Activated T-cell treated with anti-CD3 and anti-CD28 coated beads, Interleukin-2, amount 50 U/mL, for 72 hours (primary cell): Measurements from ENCODE around the gene CIITA. TPM values are rescaled to one million over a fixed set of nuclear protein-coding genes. Genes with fewer than 3 reads are reported as not detected.

ENCODE experiments used
- ATAC-seq, 2 donors: fragments of 150-1000 bp; cut with Tn5 transposase; replicated peaks in 1 of 2; 2 replicates each; pipeline ENCODE4 v1.10.0; 2021; ENCODE audit warnings: moderate library complexity in 2 of 2, mild to moderate bottlenecking in 1 of 2
- DNase-seq, 2 donors: peaks; one replicate each; pipeline ENCODE4 v3.0.0; 2021 to 2022; ENCODE audit warnings: mixed read lengths in 1 of 2
- H3K27ac Mint-ChIP-seq: one replicate; pipeline ENCODE4 v1.8.0; 2022; ENCODE audit warnings: mild to moderate bottlenecking, moderate library complexity, mixed read lengths
- H3K27me3 Mint-ChIP-seq: one replicate; pipeline ENCODE4 v1.8.0; 2022; ENCODE audit warnings: low read depth, mixed read lengths
- H3K36me3 Mint-ChIP-seq, 2 donors: one replicate each; pipeline ENCODE4 v1.8.0; 2022; ENCODE audit warnings: mixed read lengths in 2 of 2, mild to moderate bottlenecking in 1 of 2; ENCODE audit not compliant: insufficient read depth in 2 of 2
- H3K4me1 Mint-ChIP-seq: one replicate; pipeline ENCODE4 v1.8.0; 2022; ENCODE audit warnings: low read depth, mixed read lengths
- H3K4me3 Mint-ChIP-seq, 2 donors: one replicate each; pipeline ENCODE4 v1.8.0; 2022; ENCODE audit warnings: mild to moderate bottlenecking in 2 of 2, mixed read lengths in 2 of 2, moderate library complexity in 2 of 2
- H3K9me3 Mint-ChIP-seq, 2 donors: one replicate each; pipeline ENCODE4 v1.8.0; 2022; ENCODE audit warnings: mixed read lengths in 2 of 2
- total RNA-seq, 2 donors: library from RNA; stranded (reverse); gene quantifications; one replicate each; pipeline ENCODE4 v1.2.3, GENCODE V29; 2022

The CIITA gene
- total RNA-seq, 2 donors from 2014 or later: 3.1 to 7.2 TPM

DNA sequence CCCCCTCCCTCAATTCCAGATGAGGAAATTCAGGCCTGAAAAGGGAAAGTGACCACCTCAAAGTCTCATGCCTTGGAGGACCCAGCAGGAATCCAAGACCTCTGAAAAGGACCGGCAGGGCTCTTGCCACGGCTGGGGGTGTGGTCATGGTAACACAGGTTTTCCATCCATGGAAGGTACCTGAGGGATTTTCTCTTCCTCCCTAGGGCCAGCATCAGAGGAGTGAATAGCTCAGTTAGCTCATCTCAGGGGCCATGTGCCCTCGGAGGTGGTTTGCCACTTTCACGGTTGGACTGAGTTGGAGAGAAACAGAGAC lies 1.3 kb downstream of the CIITA start:
- Mint-ChIP-seq H3K27me3 (peaks cover 88% of the 10 kb centered on the region), H3K4me3 (peak overlapping the region; percentile 86 to 93), H3K4me1 (peaks cover 77% of the 10 kb centered on the region), H3K9me3 (no peaks in the 10 kb centered on the region), H3K27ac (no peak overlapping the region), H3K36me3 (peaks cover 2% of the 10 kb centered on the region in 2 donors)
- no peak for DNase-seq
- ATAC-seq: no peak

DNA sequence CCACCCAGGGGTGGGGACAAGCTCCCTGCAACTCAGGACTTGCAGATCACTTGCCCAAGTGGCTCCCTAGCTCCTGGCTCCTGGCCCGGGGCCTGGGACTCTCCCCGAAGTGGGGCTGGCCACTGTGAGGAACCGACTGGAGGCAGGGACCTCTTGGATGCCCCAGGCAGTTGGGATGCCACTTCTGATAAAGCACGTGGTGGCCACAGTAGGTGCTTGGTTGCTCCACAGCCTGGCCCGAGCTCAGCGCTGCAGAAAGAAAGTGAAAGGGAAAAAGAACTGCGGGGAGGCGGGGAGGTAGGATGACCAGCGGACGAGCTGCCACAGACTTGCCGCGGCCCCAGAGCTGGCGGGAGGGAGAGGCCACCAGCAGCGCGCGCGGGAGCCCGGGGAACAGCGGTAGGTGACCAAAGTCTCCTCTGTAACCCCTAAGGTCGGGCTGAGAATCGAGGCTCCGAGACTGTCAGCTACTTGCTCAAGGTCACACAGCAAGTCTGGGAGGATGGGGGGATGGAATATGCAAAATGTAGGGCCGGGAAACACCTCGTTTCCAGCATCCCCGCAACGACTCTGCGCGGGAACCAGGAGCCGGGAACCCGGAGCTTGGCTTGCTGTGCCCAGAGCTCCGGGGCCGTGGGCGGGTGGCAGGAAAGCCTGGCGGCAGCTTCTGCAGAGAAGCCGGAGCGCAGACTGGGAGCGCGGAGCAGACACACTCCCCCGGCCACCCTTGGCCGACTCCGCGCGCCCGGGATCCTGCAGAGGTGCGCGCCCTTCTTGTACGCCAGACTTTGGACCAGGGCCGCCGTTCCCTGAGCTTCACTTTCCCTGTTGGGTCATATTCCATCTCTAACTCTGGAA lies 1.9 kb downstream of the CIITA start:
- DNase-seq (peak; percentile 40 to 49), ATAC-seq (peak in 1 of 2 donors; percentile 20)
- peaks cover 77% of the 10 kb centered on the region for H3K4me1 Mint-ChIP-seq
- H3K27ac Mint-ChIP-seq: no peak overlapping the region
- peaks cover 2% of the 10 kb centered on the region in 2 donors for H3K36me3 Mint-ChIP-seq
- no peaks in the 10 kb centered on the region for H3K9me3 Mint-ChIP-seq
- H3K27me3 Mint-ChIP-seq: peaks cover 88% of the 10 kb centered on the region
- H3K4me3 Mint-ChIP-seq: peak overlapping the region; percentile 86 to 93

DNA sequence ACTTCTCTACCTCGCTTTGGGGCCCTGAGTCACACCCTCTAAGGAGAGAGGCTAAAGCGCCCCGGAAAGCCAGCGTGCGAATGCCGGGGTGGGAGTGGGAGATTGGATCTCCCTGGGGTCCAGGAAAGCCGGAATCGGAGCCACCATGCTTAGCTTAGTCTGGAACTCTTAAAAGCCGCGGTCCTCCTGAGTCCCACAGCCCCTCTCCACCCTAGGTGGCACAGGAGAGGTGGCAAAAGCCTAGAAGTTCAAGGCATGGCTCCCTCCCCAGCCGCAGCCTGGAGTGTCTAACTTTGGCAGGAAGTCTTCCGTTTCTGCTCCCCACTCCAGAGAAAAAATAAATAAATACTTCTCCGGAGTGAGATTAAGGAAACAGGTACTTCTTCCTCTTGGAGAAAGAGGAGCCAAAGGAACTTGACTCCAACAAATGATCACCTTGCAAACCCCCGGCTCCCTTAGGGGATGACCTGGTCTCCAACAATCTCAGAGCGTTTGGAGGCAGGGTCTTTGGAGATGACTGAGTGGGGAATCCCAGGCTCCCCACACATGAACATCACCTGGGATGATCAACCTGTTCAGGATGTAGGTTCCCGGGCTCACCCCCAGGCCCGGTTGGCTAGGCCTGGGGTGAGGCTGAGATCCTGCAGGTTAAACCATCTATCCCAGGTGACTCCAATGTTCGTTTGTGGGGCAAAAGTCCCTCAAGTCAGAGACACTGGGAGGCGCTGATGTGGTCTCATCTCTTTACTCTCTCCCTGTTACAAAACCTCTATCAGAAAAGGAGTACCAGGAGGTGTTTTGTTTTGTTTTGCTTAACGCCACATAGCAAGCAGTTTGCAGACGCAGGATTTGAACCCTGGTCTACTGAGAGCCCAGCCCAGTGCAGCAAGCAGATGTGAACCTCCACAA lies 2.9 kb downstream of the CIITA start:
- peaks cover 2% of the 10 kb centered on the region in 2 donors for H3K36me3 Mint-ChIP-seq

DNA sequence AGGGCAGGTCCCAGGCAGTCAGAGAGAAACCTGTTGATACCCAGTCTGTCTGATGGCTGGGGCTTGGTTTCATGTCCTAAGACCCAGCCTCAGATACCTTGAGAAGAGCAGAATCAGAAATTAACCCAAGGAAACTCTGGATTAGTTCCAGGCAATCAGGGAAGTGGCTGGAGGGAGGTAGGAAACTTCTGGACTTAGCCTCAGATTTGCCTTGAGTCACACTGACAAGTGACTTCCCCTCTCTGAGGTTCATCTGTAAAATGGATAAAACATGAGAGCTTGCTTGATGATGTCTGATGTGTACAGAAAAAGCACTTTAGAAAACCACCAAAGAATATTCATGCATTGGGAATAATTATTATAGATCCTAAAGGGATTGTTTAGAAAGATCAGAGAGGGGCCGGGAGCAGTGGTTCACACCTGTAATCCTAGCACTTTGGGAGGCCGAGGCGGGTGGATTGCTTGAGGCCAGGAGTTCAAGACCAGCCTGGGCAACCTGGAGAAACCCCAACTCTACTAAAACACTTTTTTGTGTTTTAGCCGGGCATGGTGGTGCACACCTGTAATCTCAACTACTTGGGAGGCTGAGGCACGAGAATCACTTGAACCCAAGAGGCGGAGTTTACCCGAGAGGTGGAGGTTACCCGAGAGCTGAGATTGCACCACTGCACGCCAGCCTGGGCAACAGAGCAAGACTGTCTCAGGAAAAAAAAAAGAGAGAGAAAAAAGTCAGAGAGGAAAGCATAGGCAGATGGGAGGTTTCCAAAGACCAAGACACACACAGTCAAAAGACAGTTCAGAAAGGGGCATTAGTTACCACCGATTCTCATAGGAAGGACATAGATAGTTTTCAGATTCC lies 3.8 kb downstream of the CIITA start:
- H3K27ac Mint-ChIP-seq: peak overlapping the region; percentile 9
- peaks cover 2% of the 10 kb centered on the region in 2 donors for H3K36me3 Mint-ChIP-seq
- H3K4me1 Mint-ChIP-seq: peaks cover 65% of the 10 kb centered on the region
- ATAC-seq (no peak), DNase-seq (no peak)
- peaks cover 86% of the 10 kb centered on the region for H3K27me3 Mint-ChIP-seq
- H3K4me3 Mint-ChIP-seq: peak overlapping the region; percentile 44 to 73
- H3K9me3 Mint-ChIP-seq: no peaks in the 10 kb centered on the region

More for the DNA sequence above, 2.9 kb downstream of the CIITA start:
- Mint-ChIP-seq H3K4me1 (peaks cover 68% of the 10 kb centered on the region), H3K9me3 (no peaks in the 10 kb centered on the region), H3K27ac (no peak overlapping the region), H3K4me3 (peak overlapping the region; percentile 86 to 93), H3K27me3 (peaks cover 89% of the 10 kb centered on the region)
- ATAC-seq: no peak
- DNase-seq: no peak

DNA sequence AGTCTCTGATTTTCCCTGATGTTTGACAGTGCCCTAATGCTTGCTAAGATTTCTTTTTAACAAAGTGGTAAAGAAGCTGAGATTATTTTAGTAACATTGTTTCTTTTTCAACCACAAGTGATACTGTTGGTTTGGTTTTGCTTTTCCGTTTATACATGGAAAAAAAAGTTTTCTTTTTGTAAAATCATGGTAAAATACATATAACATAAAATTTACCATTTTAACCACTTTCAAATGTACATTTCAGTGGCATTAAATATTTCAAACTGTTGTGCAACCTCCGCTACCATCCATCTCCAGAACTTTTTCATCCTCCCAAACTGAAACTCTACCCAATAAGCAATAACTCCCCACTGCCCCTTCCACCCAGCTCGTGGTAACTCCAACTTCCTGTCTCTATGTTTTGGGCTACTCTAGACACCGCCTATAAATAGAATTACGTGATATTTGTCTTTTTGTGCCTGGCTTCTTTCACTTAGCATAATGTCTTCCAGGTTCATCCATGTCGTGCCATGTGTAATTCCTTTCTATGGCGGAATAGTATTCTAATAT lies 4.6 kb downstream of the CIITA start:
- DNase-seq: no peak
- Mint-ChIP-seq H3K4me3 (peak overlapping the region; percentile 3 to 73), H3K36me3 (peaks cover 2% of the 10 kb centered on the region in 2 donors), H3K27ac (no peak overlapping the region), H3K9me3 (no peaks in the 10 kb centered on the region), H3K4me1 (peaks cover 65% of the 10 kb centered on the region), H3K27me3 (peaks cover 86% of the 10 kb centered on the region)
- no peak for ATAC-seq

DNA sequence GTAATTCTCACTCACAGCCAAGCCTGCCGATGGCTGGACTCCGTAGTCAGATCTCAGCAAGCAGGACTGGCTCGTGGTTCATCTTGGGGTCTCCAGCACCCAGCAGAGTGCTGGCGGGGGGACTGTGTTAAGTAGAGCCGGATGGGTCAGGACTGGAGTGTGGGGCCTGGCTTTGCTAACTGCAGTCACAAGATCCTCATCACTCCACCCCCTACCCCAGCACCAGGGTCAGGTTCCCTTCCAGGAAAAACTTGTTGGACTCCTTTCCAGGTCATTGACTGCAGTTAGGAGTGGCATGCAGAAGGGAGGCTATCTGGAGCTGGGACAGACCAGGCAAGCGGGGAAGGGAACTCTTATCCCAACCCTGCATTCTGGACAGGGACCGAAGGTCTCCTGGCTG lies 6.0 kb downstream of the CIITA start:
- Mint-ChIP-seq H3K36me3 (peaks cover 0 to 2% of the 10 kb centered on the region in 2 donors), H3K9me3 (no peaks in the 10 kb centered on the region), H3K27me3 (peaks cover 82% of the 10 kb centered on the region), H3K27ac (no peak overlapping the region), H3K4me1 (peaks cover 56% of the 10 kb centered on the region), H3K4me3 (no peak overlapping the region)
- DNase-seq: no peak
- ATAC-seq: no peak

DNA sequence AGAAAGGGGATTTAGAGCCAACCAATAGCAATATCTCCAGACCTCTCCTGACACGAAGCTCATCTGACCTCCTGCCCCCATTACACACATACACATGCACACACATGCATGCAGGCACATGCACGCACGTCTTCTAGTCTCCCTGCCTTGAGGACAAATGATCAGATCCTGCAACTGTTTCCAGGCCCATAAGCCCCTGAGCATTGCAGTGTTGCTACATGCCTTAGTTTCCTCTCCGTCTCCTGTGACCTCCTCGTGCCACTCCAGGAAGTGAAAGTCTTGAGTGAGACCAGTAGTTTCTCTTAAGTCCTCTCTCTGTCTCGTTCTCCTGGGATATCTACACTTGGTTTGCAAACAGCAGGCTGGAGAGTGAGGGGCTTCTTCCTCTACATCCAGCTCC lies 8.2 kb downstream of the CIITA start:
- Mint-ChIP-seq H3K27me3 (peaks cover 77% of the 10 kb centered on the region), H3K9me3 (no peaks in the 10 kb centered on the region), H3K4me3 (no peak overlapping the region), H3K27ac (no peak overlapping the region), H3K4me1 (peaks cover 37% of the 10 kb centered on the region), H3K36me3 (no peaks in the 10 kb centered on the region)
- ATAC-seq (no peak), DNase-seq (no peak)

DNA sequence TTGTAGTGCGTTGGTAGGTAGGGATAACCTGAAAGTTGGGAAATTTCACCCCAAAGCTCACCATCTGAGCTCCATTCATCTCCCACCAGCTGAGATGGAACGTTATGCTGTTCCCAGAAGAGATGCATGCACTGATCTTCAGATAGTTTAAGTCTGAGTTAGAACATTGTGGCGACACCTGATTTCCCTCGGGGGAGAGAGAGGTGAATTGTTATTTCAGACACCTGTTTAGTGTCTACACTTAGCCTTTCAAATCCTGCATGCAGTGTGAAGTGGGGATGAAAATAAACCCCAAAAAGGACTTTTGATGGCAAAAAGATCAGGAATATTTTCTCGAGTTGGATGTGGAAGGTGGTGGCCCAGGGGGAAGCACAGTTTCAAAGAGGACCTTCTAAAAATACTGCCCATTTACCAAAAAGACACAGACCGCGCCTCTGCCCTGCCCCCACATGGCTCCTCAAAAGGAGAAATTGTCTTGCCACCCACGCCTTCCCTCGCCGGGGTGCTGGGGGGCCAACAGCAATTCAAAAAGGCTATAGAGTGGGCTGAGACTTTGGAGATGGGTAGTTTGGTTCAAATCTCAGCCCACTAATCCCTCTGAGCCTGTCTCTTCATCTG lies 11.4 kb downstream of the CIITA start:
- DNase-seq (no peak), ATAC-seq (no peak)
- Mint-ChIP-seq H3K36me3 (no peaks in the 10 kb centered on the region), H3K9me3 (no peaks in the 10 kb centered on the region), H3K4me1 (peaks cover 19% of the 10 kb centered on the region), H3K27ac (no peak overlapping the region), H3K4me3 (no peak overlapping the region), H3K27me3 (peaks cover 71% of the 10 kb centered on the region)

DNA sequence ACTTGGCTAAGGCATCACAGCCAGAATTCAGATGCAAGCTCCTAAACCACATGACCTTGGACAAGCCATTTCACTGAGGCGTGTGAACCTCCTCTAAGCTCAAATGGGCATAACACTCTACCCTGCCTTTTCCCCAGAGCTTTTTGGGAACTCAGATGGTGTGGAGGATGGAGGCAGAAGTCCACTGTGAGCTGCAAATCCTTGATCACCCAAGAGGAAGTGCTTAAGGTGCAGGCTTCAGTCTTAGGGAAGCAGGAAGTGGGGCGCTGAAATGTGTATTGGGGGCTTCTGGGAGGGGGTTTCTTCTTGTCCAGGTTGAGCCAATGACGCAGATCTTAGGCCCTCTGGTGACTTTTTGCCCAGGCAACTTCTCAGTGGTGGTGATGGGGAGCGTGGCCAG lies 12.9 kb downstream of the CIITA start:
- Mint-ChIP-seq H3K27me3 (peaks cover 57% of the 10 kb centered on the region), H3K4me3 (no peak overlapping the region), H3K9me3 (no peaks in the 10 kb centered on the region), H3K27ac (no peak overlapping the region), H3K4me1 (peaks cover 19% of the 10 kb centered on the region), H3K36me3 (no peaks in the 10 kb centered on the region)
- ATAC-seq (no peak), DNase-seq (no peak)

DNA sequence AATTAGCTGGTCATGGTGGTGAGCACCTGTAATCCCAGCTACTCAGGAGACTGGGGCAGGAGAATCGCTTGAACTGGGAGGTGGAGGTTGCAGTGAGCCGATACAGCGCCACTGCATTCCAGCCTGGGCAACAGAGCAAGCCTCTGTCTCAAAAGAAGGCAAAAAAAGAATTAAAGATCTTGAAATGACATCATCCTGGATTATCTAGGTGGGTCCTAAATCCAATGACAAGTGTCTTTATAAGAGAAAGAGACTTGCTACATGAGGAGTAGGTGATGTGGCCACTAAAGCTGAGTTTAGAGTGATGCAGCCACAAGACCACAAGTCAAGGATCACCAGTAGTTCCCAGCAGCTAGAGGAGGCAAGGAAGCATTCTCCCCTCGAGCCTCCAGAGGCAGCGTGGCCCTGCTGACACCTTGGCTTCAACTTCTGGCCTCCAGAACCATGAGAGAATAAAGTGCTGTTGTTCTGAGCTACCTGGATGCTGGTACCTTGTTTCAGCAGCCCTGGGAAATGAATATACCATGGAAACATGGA lies 15.8 kb downstream of the CIITA start:
- no peak for ATAC-seq
- Mint-ChIP-seq H3K36me3 (no peaks in the 10 kb centered on the region), H3K4me3 (no peak overlapping the region), H3K27me3 (peaks cover 48% of the 10 kb centered on the region), H3K9me3 (no peaks in the 10 kb centered on the region), H3K27ac (no peak overlapping the region), H3K4me1 (no peaks in the 10 kb centered on the region)
- no peak for DNase-seq

DNA sequence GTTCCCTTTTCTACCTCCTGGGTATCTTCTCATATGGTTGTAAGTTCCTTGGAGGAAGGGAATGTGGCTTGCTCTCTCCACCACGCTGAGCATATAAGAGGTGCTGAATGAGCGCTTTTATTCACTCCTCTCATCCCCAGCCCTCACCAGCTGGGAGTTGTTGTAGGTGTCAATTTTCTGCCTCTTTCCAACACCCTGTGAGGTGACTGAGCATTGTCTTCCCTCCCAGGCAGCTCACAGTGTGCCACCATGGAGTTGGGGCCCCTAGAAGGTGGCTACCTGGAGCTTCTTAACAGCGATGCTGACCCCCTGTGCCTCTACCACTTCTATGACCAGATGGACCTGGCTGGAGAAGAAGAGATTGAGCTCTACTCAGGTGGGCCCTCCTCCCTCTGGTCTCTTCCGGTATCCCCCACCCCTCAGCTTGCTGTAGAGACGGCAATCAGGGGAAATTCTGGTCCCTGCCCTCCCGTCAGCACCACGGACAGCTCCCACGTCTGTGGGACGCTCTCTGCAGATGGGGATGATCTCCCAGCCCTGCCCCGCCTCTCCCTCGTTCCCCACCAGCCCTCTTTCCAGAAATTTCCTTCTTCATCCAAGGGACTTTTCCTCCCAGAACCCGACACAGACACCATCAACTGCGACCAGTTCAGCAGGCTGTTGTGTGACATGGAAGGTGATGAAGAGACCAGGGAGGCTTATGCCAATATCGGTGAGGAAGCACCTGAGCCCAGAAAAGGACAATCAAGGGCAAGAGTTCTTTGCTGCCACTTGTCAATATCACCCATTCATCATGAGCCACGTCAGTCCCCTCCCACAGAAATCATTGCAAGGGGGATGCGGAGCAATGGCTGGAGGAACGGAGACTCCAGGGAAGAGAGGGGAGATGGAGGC lies 18.3 kb downstream of the CIITA start:
- Mint-ChIP-seq H3K9me3 (no peaks in the 10 kb centered on the region), H3K27me3 (peaks cover 36% of the 10 kb centered on the region), H3K36me3 (no peaks in the 10 kb centered on the region), H3K4me3 (no peak overlapping the region), H3K27ac (no peak overlapping the region), H3K4me1 (no peaks in the 10 kb centered on the region)
- no peak for ATAC-seq
- DNase-seq: peak; percentile 28 to 44
